Activated T-cell treated with anti-CD3 and anti-CD28 coated beads, Interleukin-2, amount 50 U/mL, for 72 hours (primary cell): ENCODE results near the gene SLC25A48. TPM values are rescaled to one million over a fixed set of nuclear protein-coding genes. Genes with fewer than 3 reads are reported as not detected.
A peak's percentile ranks its signal among the peaks of the same experiment; 100 is the strongest.

Experiments used
- ATAC-seq, 2 donors: fragments of 150-1000 bp; cut with Tn5 transposase; replicated peaks in 1 of 2; 2 replicates each; pipeline ENCODE4 v1.10.0; 2021; ENCODE audit warnings: moderate library complexity in 2 of 2, mild to moderate bottlenecking in 1 of 2
- DNase-seq, 2 donors: peaks; one replicate each; pipeline ENCODE4 v3.0.0; 2021 to 2022; ENCODE audit warnings: mixed read lengths in 1 of 2
- H3K27ac Mint-ChIP-seq: one replicate; pipeline ENCODE4 v1.8.0; 2022; ENCODE audit warnings: mild to moderate bottlenecking, moderate library complexity, mixed read lengths
- H3K27me3 Mint-ChIP-seq: one replicate; pipeline ENCODE4 v1.8.0; 2022; ENCODE audit warnings: low read depth, mixed read lengths
- H3K36me3 Mint-ChIP-seq, 2 donors: one replicate each; pipeline ENCODE4 v1.8.0; 2022; ENCODE audit warnings: mixed read lengths in 2 of 2, mild to moderate bottlenecking in 1 of 2; ENCODE audit not compliant: insufficient read depth in 2 of 2
- H3K4me1 Mint-ChIP-seq: one replicate; pipeline ENCODE4 v1.8.0; 2022; ENCODE audit warnings: low read depth, mixed read lengths
- H3K4me3 Mint-ChIP-seq, 2 donors: one replicate each; pipeline ENCODE4 v1.8.0; 2022; ENCODE audit warnings: mild to moderate bottlenecking in 2 of 2, mixed read lengths in 2 of 2, moderate library complexity in 2 of 2
- H3K9me3 Mint-ChIP-seq, 2 donors: one replicate each; pipeline ENCODE4 v1.8.0; 2022; ENCODE audit warnings: mixed read lengths in 2 of 2
- total RNA-seq, 2 donors: library from RNA; stranded (reverse); gene quantifications; one replicate each; pipeline ENCODE4 v1.2.3, GENCODE V29; 2022

Gene SLC25A48, protein sequence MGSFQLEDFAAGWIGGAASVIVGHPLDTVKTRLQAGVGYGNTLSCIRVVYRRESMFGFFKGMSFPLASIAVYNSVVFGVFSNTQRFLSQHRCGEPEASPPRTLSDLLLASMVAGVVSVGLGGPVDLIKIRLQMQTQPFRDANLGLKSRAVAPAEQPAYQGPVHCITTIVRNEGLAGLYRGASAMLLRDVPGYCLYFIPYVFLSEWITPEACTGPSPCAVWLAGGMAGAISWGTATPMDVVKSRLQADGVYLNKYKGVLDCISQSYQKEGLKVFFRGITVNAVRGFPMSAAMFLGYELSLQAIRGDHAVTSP
- total RNA-seq = not detected

DNA sequence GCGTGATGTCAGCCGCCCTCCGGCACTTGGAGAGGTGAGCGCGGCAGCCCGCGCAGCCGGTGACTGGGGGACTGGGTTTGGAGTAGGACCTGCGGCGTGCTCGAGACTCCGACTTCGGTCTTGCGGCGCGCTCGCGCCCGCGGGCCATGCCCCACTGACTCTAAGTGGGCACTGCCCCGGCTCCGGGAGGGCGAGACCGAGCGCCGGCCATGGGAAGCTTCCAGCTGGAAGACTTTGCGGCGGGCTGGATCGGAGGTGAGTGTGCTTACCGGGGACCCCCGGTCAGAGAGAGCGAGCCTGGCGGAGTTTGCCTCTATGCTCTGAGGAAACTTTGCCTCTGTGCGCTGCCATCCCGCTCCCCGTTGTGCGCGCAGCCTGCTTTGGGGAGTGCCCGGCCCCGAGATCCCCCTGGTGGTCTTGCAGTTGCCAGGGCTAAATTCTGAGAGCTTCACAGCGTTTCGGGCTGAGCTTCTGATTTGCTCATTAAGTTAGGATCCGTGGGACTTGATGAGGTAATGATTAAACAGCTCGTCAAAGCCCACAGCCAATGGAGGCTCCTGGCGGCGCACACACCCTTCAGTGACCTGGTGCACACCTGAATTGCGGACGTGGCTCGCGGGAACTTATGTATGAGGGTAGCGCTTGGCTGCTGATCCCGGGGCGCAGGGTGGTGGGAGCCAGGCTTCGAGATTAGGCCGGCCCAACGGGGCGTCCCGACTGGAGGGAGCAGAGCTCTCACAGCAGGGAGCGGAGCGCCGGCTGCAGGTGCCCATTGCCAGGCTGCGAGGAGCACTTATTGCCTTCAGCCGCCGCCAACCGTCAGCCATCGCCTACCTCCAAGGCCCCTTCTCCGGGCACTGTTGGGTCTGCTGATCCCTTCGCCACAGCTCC, at the start of gene SLC25A48:
TSS of gene SLC25A48 (plus strand) at position 25 of the 891 bp plus-strand sequence. CDS start at position 210, 185 bp downstream.
- ATAC-seq (peak; percentile 75 to 83), DNase-seq (peak; percentile 40 to 54)
- Mint-ChIP-seq H3K27me3 (peaks cover 60% of the 10 kb centered on the region), H3K4me3 (peak within 1 kb of the TSS; percentile 29 to 62), H3K36me3 (peaks cover 2 to 4% of the 10 kb centered on the region in 2 donors), H3K27ac (no peak within 1 kb of the TSS), H3K9me3 (peaks cover 5 to 7% of the 10 kb centered on the region in 2 donors), H3K4me1 (peaks cover 4% of the 10 kb centered on the region)

DNA sequence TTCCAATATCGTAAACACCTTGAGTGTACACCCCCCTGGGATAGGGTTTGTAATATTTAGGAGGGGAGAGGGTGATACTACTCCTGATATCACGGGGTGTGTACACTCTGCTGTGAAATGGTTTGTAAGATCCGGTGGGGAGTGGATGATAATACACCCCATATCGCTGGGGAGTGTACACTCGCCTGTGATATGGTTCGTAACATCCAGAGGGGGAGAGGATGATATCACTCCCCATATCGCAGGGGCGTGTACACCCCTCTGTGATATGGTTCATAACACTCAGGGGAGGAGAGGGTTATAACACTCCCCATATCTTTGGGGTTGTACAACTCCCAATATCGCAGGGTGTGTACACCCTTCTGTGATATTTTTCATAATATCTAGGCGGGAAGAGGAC, 33.8 kb upstream of the SLC25A48 start:
- peak; percentile 42 to 46 for ATAC-seq
- no peak overlapping the region for H3K4me3 Mint-ChIP-seq

DNA sequence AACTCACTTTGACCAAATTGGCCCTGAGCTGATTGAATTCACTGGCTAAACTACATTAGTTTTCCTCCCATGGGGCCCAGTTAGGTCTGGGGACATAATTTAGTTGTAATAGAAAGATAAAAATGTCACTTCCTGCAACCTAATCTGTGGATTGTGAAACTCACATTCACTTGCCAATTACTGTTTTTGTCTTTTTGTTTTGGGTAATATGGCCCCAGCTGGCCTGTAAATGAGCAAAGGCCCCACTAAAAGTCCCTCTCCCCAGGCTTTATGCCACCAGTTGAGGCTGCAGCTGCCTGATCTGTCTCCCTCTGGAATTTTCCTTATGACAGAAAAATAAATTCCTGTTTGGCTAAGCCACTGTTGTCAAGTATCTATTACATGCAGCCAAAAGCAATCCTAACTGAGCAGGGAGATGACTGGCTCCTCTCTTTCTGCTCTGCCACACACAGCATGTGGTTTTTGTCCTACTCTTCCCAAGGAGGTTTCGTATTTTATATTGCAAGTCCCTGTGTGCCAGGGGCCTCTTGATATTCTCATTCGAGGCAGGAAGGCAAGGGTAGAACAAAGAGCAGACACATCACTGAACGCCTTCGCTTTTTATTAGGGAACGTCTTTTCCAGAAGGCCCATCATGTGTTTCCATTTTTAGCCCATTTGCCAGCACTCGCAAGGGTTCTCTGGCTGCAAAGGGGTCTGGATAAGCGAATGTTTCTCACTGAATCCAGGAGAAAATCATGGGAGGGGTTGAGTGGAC, 24.1 kb upstream of the SLC25A48 start:
- Mint-ChIP-seq H3K4me1 (no peaks in the 10 kb centered on the region), H3K36me3 (no peaks in the 10 kb centered on the region), H3K27ac (no peak overlapping the region), H3K4me3 (no peak overlapping the region), H3K9me3 (no peaks in the 10 kb centered on the region), H3K27me3 (peaks cover 6% of the 10 kb centered on the region)
- DNase-seq (no peak), ATAC-seq (no peak)

More for the DNA sequence above, 33.8 kb upstream of the SLC25A48 start:
- H3K36me3 Mint-ChIP-seq = no peaks in the 10 kb centered on the region
- no peak for DNase-seq
- no peaks in the 10 kb centered on the region for H3K4me1 Mint-ChIP-seq
- H3K9me3 Mint-ChIP-seq = no peaks in the 10 kb centered on the region
- no peak overlapping the region for H3K27ac Mint-ChIP-seq
- H3K27me3 Mint-ChIP-seq = no peaks in the 10 kb centered on the region

DNA sequence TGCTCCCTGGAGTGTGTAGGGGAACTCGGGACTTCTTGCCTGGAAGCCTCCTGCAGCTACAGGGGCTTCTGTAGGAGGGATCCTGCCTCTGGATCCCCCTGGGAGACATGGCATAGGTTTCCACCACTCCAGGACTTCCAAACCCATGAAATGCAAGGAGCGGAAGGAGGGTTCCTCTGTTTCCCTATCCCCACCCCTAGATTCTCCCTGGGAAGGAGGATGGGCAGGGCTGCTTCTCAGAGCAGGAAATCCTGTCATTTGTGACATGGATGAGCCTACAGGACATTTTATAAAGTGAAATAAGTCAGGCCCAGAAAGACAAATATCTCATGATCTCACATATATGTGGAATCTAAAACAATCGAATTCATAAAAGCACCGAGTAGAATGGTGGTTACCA, 23.5 kb upstream of the SLC25A48 start:
- Mint-ChIP-seq H3K27ac (no peak overlapping the region), H3K9me3 (no peaks in the 10 kb centered on the region)

DNA sequence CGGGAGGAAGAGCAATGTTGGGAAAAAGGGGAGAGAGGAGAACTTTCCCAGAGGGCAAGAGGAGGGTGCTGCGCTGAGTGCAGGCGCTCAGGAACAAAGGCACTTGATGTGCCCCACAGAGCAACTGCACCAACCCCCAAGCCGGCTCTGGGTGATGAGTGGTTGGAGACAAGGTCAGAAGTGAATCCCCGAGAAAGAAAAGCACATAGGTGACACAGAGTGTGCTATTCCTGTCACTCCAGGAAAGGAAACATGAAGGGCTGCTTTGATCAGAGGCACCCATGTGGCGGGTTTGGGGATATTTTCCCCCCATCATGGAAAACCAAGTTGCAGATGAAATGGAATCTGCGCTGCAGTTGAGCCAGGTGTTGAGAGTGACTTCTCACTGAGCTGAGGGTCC, 20.7 kb upstream of the SLC25A48 start:
- Mint-ChIP-seq H3K9me3 (no peaks in the 10 kb centered on the region), H3K4me3 (no peak overlapping the region), H3K27me3 (peaks cover 17% of the 10 kb centered on the region), H3K4me1 (no peaks in the 10 kb centered on the region), H3K36me3 (no peaks in the 10 kb centered on the region), H3K27ac (no peak overlapping the region)
- DNase-seq (no peak), ATAC-seq (no peak)

More for the DNA sequence above, 23.5 kb upstream of the SLC25A48 start:
- H3K4me3 Mint-ChIP-seq = no peak overlapping the region
- peaks cover 6% of the 10 kb centered on the region for H3K27me3 Mint-ChIP-seq
- no peak for DNase-seq
- no peak for ATAC-seq
- no peaks in the 10 kb centered on the region for H3K36me3 Mint-ChIP-seq
- no peaks in the 10 kb centered on the region for H3K4me1 Mint-ChIP-seq

DNA sequence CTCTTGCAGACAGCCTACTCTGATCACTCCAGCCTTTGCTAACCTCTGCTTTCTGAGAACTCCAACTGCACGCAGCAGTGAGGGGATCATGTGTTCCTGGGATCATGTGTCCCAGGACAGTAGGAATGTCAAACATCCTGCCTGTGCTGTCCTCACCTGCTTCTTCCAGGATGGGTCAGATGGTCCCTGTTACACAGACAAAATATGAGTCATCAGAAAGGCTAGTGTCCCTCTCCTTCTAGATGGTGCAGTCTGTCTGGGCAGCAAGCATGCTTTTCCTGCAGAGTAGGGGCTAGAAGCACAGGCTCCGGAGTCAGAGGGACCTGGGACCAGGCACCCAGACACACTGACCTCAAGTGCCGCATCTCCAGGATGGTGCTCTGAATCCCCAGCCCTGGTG, 20.1 kb upstream of the SLC25A48 start:
- Mint-ChIP-seq H3K27ac (no peak overlapping the region), H3K4me3 (no peak overlapping the region), H3K36me3 (no peaks in the 10 kb centered on the region), H3K9me3 (no peaks in the 10 kb centered on the region), H3K27me3 (peaks cover 20% of the 10 kb centered on the region), H3K4me1 (no peaks in the 10 kb centered on the region)
- DNase-seq = no peak
- ATAC-seq = no peak

DNA sequence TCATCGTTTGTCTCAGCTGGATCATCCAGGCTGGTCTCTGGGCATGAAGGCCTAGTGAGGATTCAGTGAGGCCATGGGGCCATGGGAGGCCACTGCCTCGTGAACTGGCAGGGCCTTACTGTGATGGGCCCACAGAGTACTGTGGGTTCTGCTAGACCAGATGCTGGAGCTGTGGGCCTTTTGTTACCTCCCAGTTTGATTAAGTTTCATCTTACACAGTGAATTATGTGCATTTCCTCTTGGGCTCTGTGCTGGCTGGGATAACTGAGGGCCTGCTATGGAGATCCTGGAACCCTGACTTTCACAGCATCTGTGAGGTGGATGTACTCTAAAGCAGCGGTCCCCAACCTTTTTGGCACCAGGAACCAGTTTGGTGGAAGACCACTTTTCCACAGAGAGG, 19.7 kb upstream of the SLC25A48 start:
- Mint-ChIP-seq H3K36me3 (no peaks in the 10 kb centered on the region), H3K27ac (no peak overlapping the region), H3K4me1 (no peaks in the 10 kb centered on the region), H3K27me3 (peaks cover 20% of the 10 kb centered on the region), H3K9me3 (no peaks in the 10 kb centered on the region), H3K4me3 (no peak overlapping the region)
- DNase-seq (no peak), ATAC-seq (no peak)

DNA sequence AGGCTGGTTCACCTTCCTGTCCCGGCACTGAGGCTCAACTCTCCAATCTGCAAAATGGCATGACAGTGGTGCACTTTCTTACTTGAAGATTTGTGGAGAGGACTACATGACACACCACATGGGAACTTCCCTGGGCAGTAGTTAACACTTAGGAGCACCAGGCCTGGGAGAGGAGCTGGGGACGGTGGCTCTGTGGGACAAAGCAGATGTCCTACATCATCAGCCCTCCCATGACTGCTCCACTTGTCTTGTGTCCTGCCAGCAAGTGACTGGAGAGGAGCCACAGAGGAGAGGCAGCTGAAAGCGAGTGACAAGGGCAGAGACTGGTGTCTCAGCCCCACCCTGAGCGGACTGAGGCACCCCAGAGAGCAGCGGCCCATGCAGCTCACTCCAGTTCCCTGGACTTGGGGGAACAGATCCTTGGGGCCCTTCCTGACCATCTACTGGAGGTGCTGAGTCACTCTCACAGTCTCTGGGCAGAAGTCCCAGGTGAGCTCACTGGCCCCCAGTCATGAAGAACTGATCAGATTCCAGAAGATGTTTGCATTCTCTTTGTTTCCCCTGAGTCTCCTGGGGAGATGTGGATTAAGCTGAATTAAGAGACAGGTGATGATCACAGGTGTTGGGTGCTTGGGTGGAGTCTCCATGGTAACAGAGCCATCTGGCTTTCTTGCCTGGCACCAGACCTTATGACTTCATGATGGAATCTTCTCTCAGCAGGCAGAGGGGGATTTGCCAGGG, 13.2 kb upstream of the SLC25A48 start:
- H3K36me3 Mint-ChIP-seq = no peaks in the 10 kb centered on the region
- DNase-seq (no peak), ATAC-seq (no peak)
- H3K9me3 Mint-ChIP-seq = no peaks in the 10 kb centered on the region
- H3K27ac Mint-ChIP-seq = no peak overlapping the region
- peaks cover 14% of the 10 kb centered on the region for H3K27me3 Mint-ChIP-seq
- no peak overlapping the region for H3K4me3 Mint-ChIP-seq
- no peaks in the 10 kb centered on the region for H3K4me1 Mint-ChIP-seq

DNA sequence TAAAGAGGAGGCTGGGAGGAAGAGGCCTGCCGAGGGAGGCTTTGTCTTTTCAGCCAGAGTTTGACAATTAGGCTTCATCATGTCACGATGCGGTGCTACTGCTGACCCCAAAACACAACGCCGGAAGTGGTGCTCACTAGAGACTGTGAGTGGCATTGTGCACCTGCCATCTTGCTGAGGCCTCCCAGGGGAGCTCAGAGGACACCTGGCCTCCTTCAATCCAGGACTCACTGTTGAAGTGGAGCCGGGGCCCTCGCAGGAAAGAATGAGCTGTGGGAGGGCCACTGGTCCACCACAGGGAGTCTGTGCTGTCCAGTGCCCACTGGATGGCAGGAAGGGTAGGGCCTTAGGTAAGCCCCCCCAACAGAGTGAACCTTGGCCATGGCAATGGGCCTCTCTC, 12.7 kb upstream of the SLC25A48 start:
- Mint-ChIP-seq H3K9me3 (no peaks in the 10 kb centered on the region), H3K36me3 (no peaks in the 10 kb centered on the region)

DNA sequence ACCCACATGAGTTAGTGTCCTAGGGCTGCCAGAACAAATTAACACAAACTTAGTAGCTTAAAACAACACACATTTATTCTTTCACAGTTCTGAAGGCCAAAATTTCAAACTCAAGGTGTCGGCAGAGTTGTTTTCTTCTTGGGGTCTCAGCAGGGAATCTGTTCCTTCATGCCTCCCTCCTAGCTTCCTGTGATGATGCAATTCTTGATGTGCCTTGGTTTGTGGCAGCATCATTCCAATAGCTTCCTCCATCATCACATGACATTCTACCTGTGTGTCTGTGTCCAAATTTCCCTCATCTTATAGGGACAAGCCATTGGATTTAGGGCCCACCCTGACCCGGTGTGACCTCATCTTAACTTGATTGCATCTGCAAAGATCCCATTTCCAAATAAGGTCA, 12.2 kb upstream of the SLC25A48 start:
- DNase-seq = no peak
- peaks cover 14% of the 10 kb centered on the region for H3K27me3 Mint-ChIP-seq
- ATAC-seq = no peak

More for the DNA sequence above, 12.7 kb upstream of the SLC25A48 start:
- H3K27me3 Mint-ChIP-seq = peaks cover 14% of the 10 kb centered on the region
- H3K4me1 Mint-ChIP-seq = no peaks in the 10 kb centered on the region
- DNase-seq (no peak), ATAC-seq (no peak)
- H3K27ac Mint-ChIP-seq = no peak overlapping the region
- no peak overlapping the region for H3K4me3 Mint-ChIP-seq

DNA sequence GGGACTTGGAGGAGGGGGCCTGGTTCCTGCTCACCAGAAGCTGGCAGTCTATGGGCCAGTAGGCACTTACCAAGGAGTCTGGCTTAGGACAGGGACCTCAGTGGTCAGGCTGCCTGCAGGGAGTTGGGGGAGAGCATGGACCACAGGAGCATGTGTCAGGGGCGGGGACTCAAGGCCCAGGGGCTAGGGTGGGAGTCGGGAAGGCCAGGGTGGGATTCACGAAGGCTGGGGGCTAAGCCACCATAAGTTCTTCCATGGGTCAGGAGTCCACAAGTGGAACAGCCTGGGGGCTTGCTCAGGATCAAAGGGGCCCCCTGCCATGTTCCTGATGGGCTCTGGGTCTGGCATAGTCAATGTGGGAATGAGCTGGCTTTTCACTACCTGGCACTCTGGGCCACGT, 11.5 kb upstream of the SLC25A48 start:
- peaks cover 10% of the 10 kb centered on the region for H3K27me3 Mint-ChIP-seq
- no peaks in the 10 kb centered on the region for H3K36me3 Mint-ChIP-seq
- no peak overlapping the region for H3K4me3 Mint-ChIP-seq
- no peaks in the 10 kb centered on the region for H3K4me1 Mint-ChIP-seq
- H3K27ac Mint-ChIP-seq = no peak overlapping the region
- no peak for ATAC-seq
- DNase-seq = no peak
- no peaks in the 10 kb centered on the region for H3K9me3 Mint-ChIP-seq

More for the DNA sequence above, 12.2 kb upstream of the SLC25A48 start:
- no peak overlapping the region for H3K27ac Mint-ChIP-seq
- H3K36me3 Mint-ChIP-seq = no peaks in the 10 kb centered on the region
- H3K4me3 Mint-ChIP-seq = no peak overlapping the region
- H3K4me1 Mint-ChIP-seq = no peaks in the 10 kb centered on the region
- H3K9me3 Mint-ChIP-seq = no peaks in the 10 kb centered on the region

DNA sequence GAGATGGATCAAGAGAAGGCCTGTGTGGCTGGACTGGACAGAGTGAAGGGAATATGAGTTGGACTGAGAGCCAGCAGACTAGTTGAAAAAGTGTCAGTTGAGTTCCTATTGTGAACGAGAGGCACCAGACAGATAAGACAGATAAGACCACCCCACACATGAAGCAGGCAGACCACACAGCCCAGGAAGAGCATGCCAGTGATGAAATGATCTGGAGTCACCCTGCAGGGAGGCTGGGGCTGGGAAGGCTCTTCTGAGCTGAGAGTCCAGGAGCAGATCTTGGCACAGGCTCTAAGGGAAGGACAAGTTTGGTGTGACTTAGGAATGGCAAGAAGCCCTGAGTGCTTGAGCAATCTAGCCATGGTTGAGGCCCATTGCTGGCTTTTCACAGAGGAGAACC, 10.6 kb upstream of the SLC25A48 start:
- DNase-seq = no peak
- Mint-ChIP-seq H3K36me3 (no peaks in the 10 kb centered on the region), H3K27me3 (peaks cover 1% of the 10 kb centered on the region), H3K4me1 (no peaks in the 10 kb centered on the region), H3K9me3 (no peaks in the 10 kb centered on the region), H3K4me3 (no peak overlapping the region), H3K27ac (no peak overlapping the region)
- no peak for ATAC-seq
